Prostate gland (tissue), 2 donors: ENCODE data around the gene PADI2. TPM values are rescaled to one million over a fixed set of nuclear protein-coding genes. Genes with fewer than 3 reads are reported as not detected.

Source experiments
- DNase-seq: peaks from one replicate; pipeline ENCODE4 v3.0.0-alpha.2; 2019; ENCODE audit warnings: low spot score
- H3K27ac ChIP-seq, 2 donors: fragments of 200-600 bp; sonication (generic); 2 replicates each; pipeline ENCODE4 v1.5.1; 2017 to 2019
- H3K27me3 ChIP-seq: fragments of 200-600 bp; sonication (generic); replicated peaks from 2 replicates; pipeline ENCODE4 v1.5.1; 2019; ENCODE audit not compliant: insufficient read depth
- H3K36me3 ChIP-seq, 2 donors: fragments of 200-600 bp; sonication (generic); 1 replicate in 1 of 2; 2 replicates in 1 of 2; pipeline versions ENCODE4 v1.5.1 to v1.8.1; 2017 to 2019
- H3K4me1 ChIP-seq: fragments of 200-600 bp; sonication (generic); replicated peaks from 2 replicates; pipeline ENCODE4 v1.5.1; 2019
- H3K4me3 ChIP-seq, 2 donors: fragments of 200-600 bp; sonication (generic); 2 replicates each; pipeline ENCODE4 v1.5.1; 2017 to 2019
- H3K9me3 ChIP-seq: fragments of 200-600 bp; sonication (generic); 2 replicates; pipeline ENCODE4 v1.5.1; 2017
- CTCF ChIP-seq, 4 experiments: fragments of 200-600 bp in 2 of 4; fragments of 450-650 bp in 2 of 4; sonication (generic) in 2 of 4; IDR thresholded peaks; 1 replicate in 3 of 4; 2 replicates in 1 of 4; pipeline ENCODE4 v1.5.1; 2016 to 2019; ENCODE audit warnings: antibody characterized with exemption in 4 of 4, mild to moderate bottlenecking in 2 of 4, moderate library complexity in 2 of 4
- POLR2A ChIP-seq: fragments of 450-650 bp; IDR thresholded peaks from one replicate; pipeline ENCODE4 v1.6.1; 2016; ENCODE audit warnings: antibody characterized with exemption, mild to moderate bottlenecking
- POLR2AphosphoS5 ChIP-seq: sonication (generic); formaldehyde crosslinking; IDR thresholded peaks from one replicate; pipeline ENCODE4 v1.6.1; 2017; ENCODE audit warnings: antibody characterized with exemption
- WGBS: methylation state at CpG from one replicate; pipeline ENCODE4 v1.1.5; 2018; 5-methylcytosine and 5-hydroxymethylcytosine counted together
- intact Hi-C: fragments of 100-400 bp; cut with DNase I; formaldehyde crosslinking; loops from one replicate; pipeline ENCODE4 v1.14.2; 2022
- total RNA-seq, 2 donors: library from RNA; depleted of rRNA; stranded (reverse); fragments of >200 nt; gene quantifications; one replicate each; pipeline ENCODE4 v1.1.0, GENCODE V29; 2016

PADI2 gene
- total RNA-seq, 2 donors from 2014 or later = 1.1 to 5.0 TPM

DNA sequence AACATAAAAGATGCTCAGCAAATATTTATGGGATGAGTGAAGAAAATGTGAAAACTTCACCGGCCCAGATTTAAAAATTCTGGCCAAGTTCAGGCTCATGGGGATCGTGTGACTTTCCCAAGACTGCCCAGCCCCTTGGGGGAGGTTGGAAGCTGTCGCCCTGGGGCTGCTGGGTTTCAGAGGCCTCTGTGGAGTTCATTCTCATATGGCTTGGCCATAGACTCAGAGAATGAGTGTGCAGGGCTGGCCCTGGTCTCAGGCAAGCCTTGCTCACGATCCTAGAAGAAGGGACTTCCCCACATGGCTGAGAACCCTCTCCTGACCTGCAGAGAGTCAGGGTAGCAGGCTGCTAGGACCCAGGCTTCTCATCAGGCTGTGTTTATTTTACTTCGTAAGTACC, 24.6 kb downstream of the PADI2 start:
- no peak for TF ChIP-seq CTCF (IDR thresholded peaks at IDR 0.05)
- no peak for TF ChIP-seq POLR2A
- no peak for TF ChIP-seq POLR2AphosphoS5
- intact Hi-C loops = no loop called here
- Histone ChIP-seq H3K27me3 (no peaks in the 10 kb centered on the region), H3K4me1 (no peaks in the 10 kb centered on the region), H3K36me3 (no peaks in the 10 kb centered on the region), H3K4me3 (no peak overlapping the region), H3K27ac (no peak overlapping the region), H3K9me3 (no peaks in the 10 kb centered on the region)
- WGBS = 69% methylated on average over 5 of the region's 5 CpGs
- DNase-seq = no peak

GRCh38 chr1:17093822-17094393, 25.3 kb downstream of the PADI2 start:
- no peaks in the 10 kb centered on the region for H3K36me3 ChIP-seq
- no peaks in the 10 kb centered on the region for H3K9me3 ChIP-seq
- 78% methylated on average over 8 of the region's 8 CpGs for WGBS
- H3K27me3 ChIP-seq = no peaks in the 10 kb centered on the region
- intact Hi-C loops = no loop called here
- no peak overlapping the region for H3K4me3 ChIP-seq
- H3K4me1 ChIP-seq = no peaks in the 10 kb centered on the region
- no peak for DNase-seq
- TF ChIP-seq POLR2AphosphoS5 (no peak), CTCF (IDR thresholded peaks at IDR 0.05) (no peak), POLR2A (no peak)
- H3K27ac ChIP-seq = no peak overlapping the region

DNA sequence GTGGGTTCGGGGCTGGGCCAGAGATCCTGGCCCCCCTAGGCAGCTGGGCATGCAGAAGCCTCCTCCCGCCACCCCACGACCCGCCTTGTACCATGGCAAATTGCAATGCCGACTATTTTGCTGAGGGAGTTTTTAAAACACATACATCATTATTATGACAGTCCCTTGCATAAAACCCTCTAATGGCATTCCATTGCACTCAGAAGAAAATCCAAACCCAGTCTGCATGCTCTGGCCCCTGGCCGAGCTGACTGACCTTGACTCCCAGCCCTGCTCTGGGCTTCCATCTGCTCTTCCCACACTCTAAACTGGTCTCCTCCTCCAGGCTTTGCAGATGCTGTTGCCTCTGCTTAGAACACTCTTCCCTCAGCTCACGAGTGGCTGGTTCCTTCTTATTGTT, 28.0 kb downstream of the PADI2 start:
- no peak for DNase-seq
- 78% methylated on average over 7 of the region's 7 CpGs for WGBS
- H3K27ac ChIP-seq = no peak overlapping the region
- H3K4me3 ChIP-seq = no peak overlapping the region
- H3K9me3 ChIP-seq = no peaks in the 10 kb centered on the region
- no peaks in the 10 kb centered on the region for H3K4me1 ChIP-seq
- no peaks in the 10 kb centered on the region for H3K36me3 ChIP-seq
- intact Hi-C loops = no loop called here
- no peak for TF ChIP-seq CTCF (IDR thresholded peaks at IDR 0.05)
- TF ChIP-seq POLR2AphosphoS5 = no peak
- H3K27me3 ChIP-seq = no peaks in the 10 kb centered on the region

GRCh38 chr1:17089506-17089905, 29.7 kb downstream of the PADI2 start:
- Histone ChIP-seq H3K9me3 (no peaks in the 10 kb centered on the region), H3K27ac (no peak overlapping the region), H3K36me3 (no peaks in the 10 kb centered on the region), H3K4me1 (no peaks in the 10 kb centered on the region), H3K27me3 (no peaks in the 10 kb centered on the region), H3K4me3 (no peak overlapping the region)
- intact Hi-C loops = no loop called here
- 70% methylated on average over 14 of the region's 14 CpGs for WGBS
- DNase-seq = no peak
- no peak for TF ChIP-seq CTCF (IDR thresholded peaks at IDR 0.05)

- intact Hi-C loops = no loop called here
- H3K27me3 ChIP-seq = no peaks in the 10 kb centered on the region
Observed at GRCh38 chr1:17086751-17087150, 32.5 kb downstream of the PADI2 start.

More at GRCh38 chr1:17086751-17087150, 32.5 kb downstream of the PADI2 start:
- no peaks in the 10 kb centered on the region for H3K9me3 ChIP-seq
- WGBS = 67% methylated on average over 6 of the region's 6 CpGs
- no peak for TF ChIP-seq CTCF (IDR thresholded peaks at IDR 0.05)
- TF ChIP-seq POLR2AphosphoS5 = no peak
- TF ChIP-seq POLR2A = no peak
- H3K4me1 ChIP-seq = no peaks in the 10 kb centered on the region
- no peaks in the 10 kb centered on the region for H3K36me3 ChIP-seq
- no peak overlapping the region for H3K27ac ChIP-seq
- no peak for DNase-seq
- H3K4me3 ChIP-seq = no peak overlapping the region
